ENCODE measurements around the gene TMCO2.

Gene TMCO2

DNA sequence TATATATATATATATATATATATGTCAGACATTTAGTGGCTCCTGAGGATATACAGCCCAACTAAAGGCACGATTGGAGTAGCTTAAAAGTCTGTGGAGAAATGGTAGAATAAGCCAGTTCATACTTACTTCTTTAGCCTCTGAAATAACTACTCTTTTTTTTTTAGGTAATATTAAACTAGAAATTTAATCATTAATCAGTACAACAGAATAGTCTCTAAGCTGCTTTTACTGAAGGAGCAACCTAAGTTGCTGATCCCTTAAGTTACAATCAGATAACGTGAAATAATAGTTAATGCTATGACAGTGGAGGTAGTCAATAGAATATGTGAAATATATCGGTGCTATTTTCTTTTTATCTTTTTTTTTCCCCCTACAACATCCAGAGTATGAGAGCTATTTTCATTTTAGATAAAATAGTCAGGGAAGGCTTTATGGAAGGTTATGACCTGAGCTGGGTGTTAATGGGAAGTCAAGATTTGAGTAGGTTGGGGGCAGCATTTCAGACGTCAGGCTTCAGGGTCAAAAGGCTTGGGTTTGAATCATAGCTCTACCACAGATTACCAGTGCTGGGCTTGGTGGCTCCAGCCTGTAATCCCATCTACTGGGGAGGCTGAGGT, 25.9 kb downstream of the TMCO2 start:
- 96% methylated on average over 2 of the region's 4 CpGs for WGBS

DNA sequence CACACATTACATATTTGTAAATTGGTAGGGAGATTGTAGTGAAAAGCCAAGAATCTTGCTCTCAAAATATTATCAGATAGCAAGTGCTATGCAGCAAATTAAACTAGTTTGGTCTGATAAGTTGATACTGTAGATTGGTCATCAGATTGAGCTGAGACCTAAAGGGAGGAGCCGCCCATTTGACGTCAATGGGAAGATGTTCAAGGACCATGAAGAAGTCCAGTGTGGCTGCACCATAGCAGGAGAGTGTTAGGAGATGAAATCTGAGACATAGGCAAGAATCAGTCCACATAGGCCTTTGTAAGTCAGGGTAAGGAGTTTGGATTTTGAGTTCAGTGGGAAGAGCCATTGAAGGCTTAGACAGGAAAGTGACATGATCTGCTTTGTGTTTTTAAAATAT, 26.6 kb downstream of the TMCO2 start:
- Histone ChIP-seq H3K36me3 (ENCODE audit: insufficient read depth, low read length) (peaks cover 76% of the 10 kb centered on the region), H3K4me1 (ENCODE audit: insufficient read depth, low read length) (no peaks in the 10 kb centered on the region), H3K4me3 (ENCODE audit: low read length) (no peak overlapping the region), H3K27ac (ENCODE audit: low read depth, low read length) (no peak overlapping the region), H3K9me3 (ENCODE audit: insufficient read depth, low read depth, low read length) (no peaks in the 10 kb centered on the region), H3K9ac (ENCODE audit: low read depth, low read length) (no peak overlapping the region), H3K27me3 (ENCODE audit: insufficient read depth, low read length) (no peaks in the 10 kb centered on the region)
- 94% methylated on average over 2 of the region's 2 CpGs for WGBS

More for the DNA sequence above, 25.9 kb downstream of the TMCO2 start:
- Histone ChIP-seq H3K4me3 (ENCODE audit: low read length) (no peak overlapping the region), H3K9me3 (ENCODE audit: insufficient read depth, low read depth, low read length) (no peaks in the 10 kb centered on the region), H3K27ac (ENCODE audit: low read depth, low read length) (no peak overlapping the region), H3K4me1 (ENCODE audit: insufficient read depth, low read length) (no peaks in the 10 kb centered on the region), H3K36me3 (ENCODE audit: insufficient read depth, low read length) (peaks cover 76% of the 10 kb centered on the region), H3K27me3 (ENCODE audit: insufficient read depth, low read length) (no peaks in the 10 kb centered on the region), H3K9ac (ENCODE audit: low read depth, low read length) (no peak overlapping the region)

DNA sequence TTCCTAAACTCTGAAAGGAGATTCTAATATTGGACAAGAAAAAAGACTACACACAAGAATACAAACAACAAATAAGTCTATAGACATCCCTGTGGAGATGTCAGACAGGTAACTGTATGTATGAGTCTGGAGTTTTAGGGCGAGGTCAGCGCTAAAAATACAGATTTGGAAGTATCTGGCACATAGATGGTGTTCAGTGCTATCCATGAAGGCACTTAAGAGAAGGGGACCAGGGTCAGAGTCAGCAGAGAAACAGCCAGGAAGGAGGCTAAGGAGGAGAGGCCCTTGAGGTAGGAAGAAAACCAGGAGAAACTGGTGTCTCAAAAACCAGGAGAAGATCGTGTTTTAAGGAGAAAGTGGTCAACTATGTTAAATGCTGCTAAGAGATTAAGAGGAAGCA, 28.4 kb downstream of the TMCO2 start:
- Histone ChIP-seq H3K27me3 (ENCODE audit: insufficient read depth, low read length) (no peaks in the 10 kb centered on the region), H3K27ac (ENCODE audit: low read depth, low read length) (no peak overlapping the region), H3K36me3 (ENCODE audit: insufficient read depth, low read length) (peaks cover 71% of the 10 kb centered on the region), H3K4me3 (ENCODE audit: low read length) (no peak overlapping the region), H3K4me1 (ENCODE audit: insufficient read depth, low read length) (no peaks in the 10 kb centered on the region), H3K9me3 (ENCODE audit: insufficient read depth, low read depth, low read length) (no peaks in the 10 kb centered on the region), H3K9ac (ENCODE audit: low read depth, low read length) (no peak overlapping the region)
- WGBS: 96% methylated on average over 3 of the region's 3 CpGs

DNA sequence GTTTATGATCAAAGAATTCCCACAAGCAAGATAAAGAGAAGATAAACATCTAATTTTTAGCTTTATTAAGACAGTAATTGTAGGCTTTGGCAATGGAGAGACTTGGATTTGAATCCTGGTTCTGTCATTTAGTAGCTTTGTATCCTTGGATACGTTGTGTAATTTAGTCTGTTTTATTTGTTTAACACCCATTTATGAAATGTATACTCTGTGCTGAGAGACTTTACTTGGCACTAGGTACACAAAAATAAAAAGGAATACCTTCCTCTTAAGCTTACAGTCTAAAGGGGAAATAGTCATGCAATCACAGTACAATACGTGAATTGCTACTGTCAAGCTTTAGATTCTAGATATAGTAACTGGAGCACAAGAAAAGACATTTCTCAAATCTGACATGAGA, 34.1 kb downstream of the TMCO2 start:
- Histone ChIP-seq H3K36me3 (ENCODE audit: insufficient read depth, low read length) (peaks cover 62% of the 10 kb centered on the region), H3K4me1 (ENCODE audit: insufficient read depth, low read length) (no peaks in the 10 kb centered on the region), H3K9ac (ENCODE audit: low read depth, low read length) (no peak overlapping the region), H3K27me3 (ENCODE audit: insufficient read depth, low read length) (no peaks in the 10 kb centered on the region), H3K27ac (ENCODE audit: low read depth, low read length) (no peak overlapping the region), H3K4me3 (ENCODE audit: low read length) (no peak overlapping the region), H3K9me3 (ENCODE audit: insufficient read depth, low read depth, low read length) (no peaks in the 10 kb centered on the region)
- WGBS: 82% methylated on average over 2 of the region's 2 CpGs

DNA sequence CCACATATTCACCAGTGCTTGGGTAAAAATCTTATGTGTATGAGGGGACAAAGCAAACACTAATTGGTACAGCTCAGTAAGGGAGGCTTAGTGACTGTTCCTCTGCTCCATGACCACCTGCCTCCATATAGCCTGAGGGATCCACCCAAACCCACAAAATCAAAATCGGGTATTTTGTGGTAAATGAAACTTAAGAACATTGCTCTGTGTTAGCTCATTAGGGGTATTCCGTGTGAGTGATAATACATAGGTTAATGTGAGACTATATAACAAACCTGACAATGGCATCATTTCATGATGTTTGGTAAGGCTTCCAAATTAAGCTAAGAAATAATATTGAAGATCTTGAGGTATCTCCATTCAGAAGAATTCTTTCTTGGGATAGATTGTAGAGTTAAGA, 43.6 kb downstream of the TMCO2 start:
- Histone ChIP-seq H3K27ac (ENCODE audit: low read depth, low read length) (no peak overlapping the region), H3K4me3 (ENCODE audit: low read length) (no peak overlapping the region), H3K9me3 (ENCODE audit: insufficient read depth, low read depth, low read length) (no peaks in the 10 kb centered on the region), H3K9ac (ENCODE audit: low read depth, low read length) (no peak overlapping the region), H3K4me1 (ENCODE audit: insufficient read depth, low read length) (peaks cover 8% of the 10 kb centered on the region), H3K27me3 (ENCODE audit: insufficient read depth, low read length) (no peaks in the 10 kb centered on the region), H3K36me3 (ENCODE audit: insufficient read depth, low read length) (peaks cover 71% of the 10 kb centered on the region)
- WGBS: 92% methylated on average over 2 of the region's 2 CpGs

DNA sequence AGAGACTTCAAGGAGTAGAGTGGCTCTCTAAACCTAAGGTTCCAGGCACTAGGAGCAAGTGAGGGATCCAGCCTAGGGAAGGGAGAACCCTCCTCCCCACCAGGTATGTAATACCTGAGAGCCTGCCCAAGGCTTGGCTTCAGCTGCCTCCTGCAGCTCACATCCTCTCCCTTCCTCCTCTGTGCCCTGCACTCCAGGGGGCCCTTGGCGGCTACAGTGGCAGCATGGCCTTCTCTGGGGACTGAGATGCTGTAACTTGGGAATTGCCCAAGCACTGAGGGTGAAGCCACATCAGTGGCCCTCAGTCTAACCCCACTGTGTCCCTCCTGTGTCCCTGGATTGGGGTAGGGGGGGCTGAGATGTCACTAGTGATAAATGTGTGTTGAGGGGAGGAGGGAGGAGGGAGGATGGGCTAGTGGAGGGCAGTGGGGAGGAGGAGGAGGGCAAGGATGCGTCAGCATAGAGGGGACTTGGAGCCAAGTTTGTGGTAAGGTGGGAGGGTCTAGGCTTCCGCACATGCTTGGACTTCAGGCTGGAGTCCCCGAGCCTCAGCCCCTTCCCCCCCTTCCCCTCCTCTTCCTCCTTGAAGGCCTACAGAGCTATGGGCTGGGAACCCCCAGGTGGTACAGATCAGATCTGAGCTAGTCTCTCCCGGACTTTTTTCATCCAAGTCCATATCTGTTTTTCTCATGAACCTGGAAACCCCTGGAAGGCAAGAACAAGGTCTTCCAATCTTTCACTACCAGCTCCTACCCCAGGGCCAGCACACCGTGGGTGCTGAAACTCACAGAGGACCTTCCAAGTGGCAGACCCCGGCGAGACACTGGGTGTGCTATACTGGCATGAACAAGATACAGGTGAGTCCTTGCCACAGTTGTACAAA, 51.9 kb downstream of the TMCO2 start:
- Histone ChIP-seq H3K36me3 (ENCODE audit: insufficient read depth, low read length) (peaks cover 2% of the 10 kb centered on the region; the same call in 1 of the 2 replicates), H3K9ac (ENCODE audit: low read depth, low read length) (no peak overlapping the region), H3K4me1 (ENCODE audit: insufficient read depth, low read length) (no peaks in the 10 kb centered on the region), H3K27ac (ENCODE audit: low read depth, low read length) (no peak overlapping the region), H3K9me3 (ENCODE audit: insufficient read depth, low read depth, low read length) (no peaks in the 10 kb centered on the region), H3K4me3 (ENCODE audit: low read length) (no peak overlapping the region), H3K27me3 (ENCODE audit: insufficient read depth, low read length) (no peaks in the 10 kb centered on the region)
- WGBS: 88% methylated on average over 8 of the region's 8 CpGs

DNA sequence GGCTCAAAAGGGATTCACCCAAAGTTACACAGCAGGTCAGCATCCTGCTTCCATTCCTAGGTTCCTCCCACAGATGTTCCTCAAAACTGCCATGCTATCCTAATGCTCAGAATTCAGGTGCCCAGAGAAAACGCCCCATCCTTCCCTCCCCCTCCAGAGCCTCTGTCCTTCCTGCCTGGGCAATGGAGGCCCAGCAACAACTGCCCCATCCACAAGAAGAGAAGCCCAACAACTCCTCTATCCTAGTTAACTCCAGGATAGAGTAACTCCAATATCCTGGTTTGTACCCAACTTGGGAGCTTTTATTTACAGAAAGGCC, 52.5 kb downstream of the TMCO2 start:
- no peaks in the 10 kb centered on the region for H3K9me3 ChIP-seq (ENCODE audit: insufficient read depth, low read depth, low read length)
- H3K4me3 ChIP-seq (ENCODE audit: low read length): no peak overlapping the region
- H3K27me3 ChIP-seq (ENCODE audit: insufficient read depth, low read length): no peaks in the 10 kb centered on the region
- WGBS: 73% methylated on average over 1 of the region's 1 CpG
- H3K4me1 ChIP-seq (ENCODE audit: insufficient read depth, low read length): no peaks in the 10 kb centered on the region
- H3K9ac ChIP-seq (ENCODE audit: low read depth, low read length): no peak overlapping the region
- no peaks in the 10 kb centered on the region for H3K36me3 ChIP-seq (ENCODE audit: insufficient read depth, low read length)
- no peak overlapping the region for H3K27ac ChIP-seq (ENCODE audit: low read depth, low read length)

DNA sequence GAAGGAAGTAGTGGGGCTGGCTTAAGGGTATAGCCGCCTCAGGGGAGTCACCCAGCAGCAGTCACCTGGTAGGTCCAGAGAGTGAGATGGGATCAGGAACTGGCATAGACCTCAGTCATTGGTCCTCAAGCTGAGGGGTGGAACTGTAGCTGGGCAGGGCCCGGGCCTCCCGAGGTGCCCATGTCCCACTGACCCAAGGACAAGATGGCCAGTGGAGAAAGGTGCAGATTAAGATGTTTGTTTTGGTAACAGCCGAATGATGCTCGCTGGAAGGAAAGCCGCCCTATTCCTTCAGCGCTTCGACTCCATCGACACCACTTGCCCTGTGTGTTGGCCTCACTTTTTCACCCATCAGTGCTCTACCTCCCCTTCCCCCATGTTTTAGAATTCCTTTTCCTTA, 52.9 kb downstream of the TMCO2 start:
- Histone ChIP-seq H3K27ac (ENCODE audit: low read depth, low read length) (no peak overlapping the region), H3K9me3 (ENCODE audit: insufficient read depth, low read depth, low read length) (no peaks in the 10 kb centered on the region), H3K4me3 (ENCODE audit: low read length) (no peak overlapping the region), H3K4me1 (ENCODE audit: insufficient read depth, low read length) (no peaks in the 10 kb centered on the region), H3K9ac (ENCODE audit: low read depth, low read length) (no peak overlapping the region), H3K36me3 (ENCODE audit: insufficient read depth, low read length) (no peaks in the 10 kb centered on the region), H3K27me3 (ENCODE audit: insufficient read depth, low read length) (no peaks in the 10 kb centered on the region)
- WGBS: 93% methylated on average over 9 of the region's 9 CpGs

DNA sequence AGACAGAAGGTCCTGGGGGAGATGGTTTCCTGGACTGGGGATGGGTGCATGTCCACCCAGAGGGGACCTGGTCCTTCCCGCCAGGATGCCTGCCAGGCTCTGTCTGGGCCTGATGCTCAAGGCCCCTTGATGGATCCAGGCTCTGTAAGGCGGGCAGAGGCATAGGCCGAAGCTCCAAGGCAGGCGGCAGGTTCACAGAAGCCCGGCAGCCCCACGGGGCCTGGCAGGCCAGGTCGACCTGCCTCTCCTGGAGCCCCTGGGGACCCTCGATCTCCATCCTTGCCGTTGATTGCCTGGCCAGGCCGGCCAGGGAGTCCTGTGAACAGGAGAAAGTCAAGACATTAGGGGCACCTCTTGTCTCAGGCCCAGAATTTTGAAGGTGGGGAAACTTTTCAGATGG, 53.3 kb downstream of the TMCO2 start:
- H3K9me3 ChIP-seq (ENCODE audit: insufficient read depth, low read depth, low read length): no peaks in the 10 kb centered on the region
- no peak overlapping the region for H3K9ac ChIP-seq (ENCODE audit: low read depth, low read length)
- no peak overlapping the region for H3K27ac ChIP-seq (ENCODE audit: low read depth, low read length)
- no peaks in the 10 kb centered on the region for H3K27me3 ChIP-seq (ENCODE audit: insufficient read depth, low read length)
- WGBS: 92% methylated on average over 10 of the region's 10 CpGs
- no peaks in the 10 kb centered on the region for H3K36me3 ChIP-seq (ENCODE audit: insufficient read depth, low read length)
- no peak overlapping the region for H3K4me3 ChIP-seq (ENCODE audit: low read length)
- no peaks in the 10 kb centered on the region for H3K4me1 ChIP-seq (ENCODE audit: insufficient read depth, low read length)
